ENCODE results near the gene WFDC13. TPM values are rescaled to one million over a fixed set of nuclear protein-coding genes. Genes with fewer than 3 reads are reported as not detected.
"Not testable (repeated sequence)": the region's sequence is repeated elsewhere in the genome, so short reads cannot be mapped to it uniquely, and the experiment has no call there.

WFDC13 gene
- total RNA-seq (ENCODE audit: low replicate concordance): not detected in 2 replicates

GRCh38 chr20:45701873-45702272, at the start of gene WFDC13:
Gene WFDC13 (plus strand): TSS chr20:45702038. CDS start chr20:45702124, 86 bp downstream.
- no peak within 1 kb of the TSS for H3K4me3 ChIP-seq
- no peak within 1 kb of the TSS for H3K9ac ChIP-seq
- Mint-ChIP-seq H3K9me3 (peaks cover 3% of the 10 kb centered on the region), H3K4me3 (no peak within 1 kb of the TSS), H3K36me3 (no peaks in the 10 kb centered on the region), H3K27me3 (ENCODE audit: insufficient read depth, low read depth) (peaks cover 3% of the 10 kb centered on the region), H3K27ac (no peak within 1 kb of the TSS), H3K4me1 (peaks cover 9% of the 10 kb centered on the region)
- TF ChIP-seq EZH2phosphoT487 (IDR thresholded peaks at IDR 0.05): no peak
- TF ChIP-seq EZH2 (IDR thresholded peaks at IDR 0.05): no peak
- H3K4me1 ChIP-seq: peaks cover 8% of the 10 kb centered on the region
- DNase-seq (ENCODE audit: low spot score): no peak
- no peak within 1 kb of the TSS for H2AFZ ChIP-seq (replicated peaks)
- H3F3A ChIP-seq (ENCODE audit: low read depth): no peaks in the 10 kb centered on the region
- H3K9me3 ChIP-seq (ENCODE audit: low read depth): no peaks in the 10 kb centered on the region
- no peak within 1 kb of the TSS for H3K4me2 ChIP-seq
- no peaks in the 10 kb centered on the region for H3K79me2 ChIP-seq (ENCODE audit: low read depth)
- H4K20me1 ChIP-seq (ENCODE audit: low read depth): no peaks in the 10 kb centered on the region
- H3K36me3 ChIP-seq: no peaks in the 10 kb centered on the region
- H3K27me3 ChIP-seq: no peaks in the 10 kb centered on the region
- no peak within 1 kb of the TSS for H3K27ac ChIP-seq

- not testable (repeated sequence) for H3F3A ChIP-seq (ENCODE audit: low read depth); H3K27me3 Mint-ChIP-seq (ENCODE audit: insufficient read depth, low read depth)
Measured at GRCh38 chr20:45657038-45657437, 44.8 kb upstream of the WFDC13 start.

GRCh38 chr20:45670139-45670538, 31.7 kb upstream of the WFDC13 start, which contains the start of gene WFDC11:
Gene WFDC11 (minus strand): TSS chr20:45670239. CDS start chr20:45650600, 19,639 bp downstream.
- H4K20me1 ChIP-seq (ENCODE audit: low read depth): no peaks in the 10 kb centered on the region
- Mint-ChIP-seq H3K9me3 (peaks cover 9% of the 10 kb centered on the region), H3K27me3 (ENCODE audit: insufficient read depth, low read depth) (no peaks in the 10 kb centered on the region), H3K4me3 (no peak within 1 kb of the TSS), H3K36me3 (no peaks in the 10 kb centered on the region), H3K4me1 (no peaks in the 10 kb centered on the region), H3K27ac (no peak within 1 kb of the TSS)
- no peak within 1 kb of the TSS for H3K4me3 ChIP-seq
- TF ChIP-seq EZH2 (IDR thresholded peaks at IDR 0.05) (no peak), CTCF (IDR thresholded peaks at IDR 0.05) (no peak), EZH2phosphoT487 (IDR thresholded peaks at IDR 0.05) (no peak)
- H3K9ac ChIP-seq: no peak within 1 kb of the TSS
- no peak within 1 kb of the TSS for H2AFZ ChIP-seq (replicated peaks)
- H3K4me1 ChIP-seq: no peaks in the 10 kb centered on the region
- H3K4me2 ChIP-seq: no peak within 1 kb of the TSS
- H3K79me2 ChIP-seq (ENCODE audit: low read depth): no peaks in the 10 kb centered on the region
- H3K36me3 ChIP-seq: no peaks in the 10 kb centered on the region
- H3K9me3 ChIP-seq (ENCODE audit: low read depth): no peaks in the 10 kb centered on the region
- no peaks in the 10 kb centered on the region for H3F3A ChIP-seq (ENCODE audit: low read depth)
- no peaks in the 10 kb centered on the region for H3K27me3 ChIP-seq
- H3K27ac ChIP-seq: no peak within 1 kb of the TSS
- no peak for DNase-seq (ENCODE audit: low spot score)

More at GRCh38 chr20:45657038-45657437, 44.8 kb upstream of the WFDC13 start:
- not testable (repeated sequence) for H3K79me2 ChIP-seq (ENCODE audit: low read depth); H3K9me3 ChIP-seq (ENCODE audit: low read depth); H3K9ac ChIP-seq; H3K4me3 ChIP-seq; H3K4me2 ChIP-seq; H3K36me3 ChIP-seq; H3K4me1 ChIP-seq; H3K27ac Mint-ChIP-seq; H3K36me3 Mint-ChIP-seq; H2AFZ ChIP-seq (replicated peaks); H4K20me1 ChIP-seq (ENCODE audit: low read depth); H3K4me1 Mint-ChIP-seq; H3K9me3 Mint-ChIP-seq; H3K27ac ChIP-seq; H3K4me3 Mint-ChIP-seq; DNase-seq (ENCODE audit: low spot score); H3K27me3 ChIP-seq

GRCh38 chr20:45672765-45673164, 29.1 kb upstream of the WFDC13 start:
- Histone ChIP-seq H3K4me2 (no peak overlapping the region), H3K36me3 (no peaks in the 10 kb centered on the region), H3K27ac (no peak overlapping the region), H3F3A (ENCODE audit: low read depth) (no peaks in the 10 kb centered on the region), H3K9ac (no peak overlapping the region), H3K9me3 (ENCODE audit: low read depth) (peaks cover 4% of the 10 kb centered on the region), H3K4me1 (no peaks in the 10 kb centered on the region), H3K4me3 (no peak overlapping the region), H3K79me2 (ENCODE audit: low read depth) (no peaks in the 10 kb centered on the region), H4K20me1 (ENCODE audit: low read depth) (no peaks in the 10 kb centered on the region), H2AFZ (replicated peaks) (no peak overlapping the region), H3K27me3 (no peaks in the 10 kb centered on the region)
- DNase-seq (ENCODE audit: low spot score): no peak
- Mint-ChIP-seq H3K4me1 (no peaks in the 10 kb centered on the region), H3K9me3 (peaks cover 11% of the 10 kb centered on the region), H3K27ac (no peak overlapping the region), H3K27me3 (ENCODE audit: insufficient read depth, low read depth) (no peaks in the 10 kb centered on the region), H3K36me3 (no peaks in the 10 kb centered on the region), H3K4me3 (no peak overlapping the region)
- no peak for TF ChIP-seq EZH2 (IDR thresholded peaks at IDR 0.05)
- TF ChIP-seq EZH2phosphoT487 (IDR thresholded peaks at IDR 0.05): no peak
- TF ChIP-seq CTCF (IDR thresholded peaks at IDR 0.05): no peak
